Measurements from ENCODE around the gene DYNLT2B.
"Not testable (repeated sequence)": the region's sequence is repeated elsewhere in the genome, so short reads cannot be mapped to it uniquely, and the experiment has no call there.

DYNLT2B gene

GRCh38 chr3:196274585-196274984 is 43.5 kb downstream of the DYNLT2B start:
- DNase-seq (ENCODE audit: extremely low read depth in 1 of 2, low read depth in 1 of 2) = peak in 1 of 2 donors; percentile 8

- DNase-seq (ENCODE audit: extremely low read depth in 1 of 2, low read depth in 1 of 2) = no peak
These were observed 44.4 kb downstream of the DYNLT2B start for GRCh38 chr3:196273655-196274054.

- no peak for DNase-seq (ENCODE audit: extremely low read depth in 1 of 2, low read depth in 1 of 2)
These were observed 45.2 kb downstream of the DYNLT2B start for GRCh38 chr3:196272826-196273225.

- no peak for DNase-seq (ENCODE audit: extremely low read depth in 1 of 2, low read depth in 1 of 2)
These were observed 47.5 kb downstream of the DYNLT2B start for GRCh38 chr3:196270499-196270898.

- no peak for DNase-seq (ENCODE audit: extremely low read depth in 1 of 2, low read depth in 1 of 2)
These were observed 49.5 kb downstream of the DYNLT2B start for GRCh38 chr3:196268284-196269163.

- DNase-seq (ENCODE audit: extremely low read depth in 1 of 2, low read depth in 1 of 2) = no peak
These were observed 54.2 kb downstream of the DYNLT2B start for GRCh38 chr3:196263819-196264218.

GRCh38 chr3:196260784-196261183 is 57.3 kb downstream of the DYNLT2B start:
- DNase-seq (ENCODE audit: extremely low read depth in 1 of 2, low read depth in 1 of 2) = no peak

- DNase-seq (ENCODE audit: extremely low read depth in 1 of 2, low read depth in 1 of 2) = no peak
These were observed 62.3 kb downstream of the DYNLT2B start for GRCh38 chr3:196255776-196256175.

- no peak for DNase-seq (ENCODE audit: extremely low read depth in 1 of 2, low read depth in 1 of 2)
These were observed 63.4 kb downstream of the DYNLT2B start for GRCh38 chr3:196254376-196255283.

GRCh38 chr3:196251918-196252317 is 66.1 kb downstream of the DYNLT2B start:
- DNase-seq (ENCODE audit: extremely low read depth in 1 of 2, low read depth in 1 of 2) = no peak

- no peak for DNase-seq (ENCODE audit: extremely low read depth in 1 of 2, low read depth in 1 of 2)
These were observed 71.3 kb downstream of the DYNLT2B start for GRCh38 chr3:196246612-196247308.

- DNase-seq (ENCODE audit: extremely low read depth in 1 of 2, low read depth in 1 of 2) = not testable (repeated sequence)
These were observed 73.9 kb downstream of the DYNLT2B start for GRCh38 chr3:196244166-196244565.

GRCh38 chr3:196241704-196242103 is 76.3 kb downstream of the DYNLT2B start:
- DNase-seq (ENCODE audit: extremely low read depth in 1 of 2, low read depth in 1 of 2) = no peak

Measured in activated CD8-positive, alpha-beta memory T cell treated with anti-CD3 and anti-CD28 coated beads for 1 hour (primary cell).